ENCODE measurements around the gene ARHGAP25.

The ARHGAP25 gene

GRCh38 chr2:68726100-68726499 is 8.5 kb upstream of the ARHGAP25 start:
- Histone ChIP-seq H3K9ac (peak overlapping the region; percentile 25 to 81 (median 74); a peak in 19 of 22 replicates), H3K27me3 (no peaks in the 10 kb centered on the region), H4K20me1 (no peaks in the 10 kb centered on the region), H3K4me2 (peak overlapping the region; percentile 75 to 93 (median 80)), H3K4me3 (peak overlapping the region in 3 of 10 experiments; percentile 6 to 32 (median 8); a peak in 2 of 20 replicates), H3K27ac (peak overlapping the region; percentile 5 to 96 (median 85); a peak in 21 of 22 replicates), H3K9me3 (replicated peaks in 1 of 11) (no peaks in the 10 kb centered on the region), H3K4me1 (peaks cover 71 to 98% (median 86%) of the 10 kb centered on the region in 10 experiments), H3K36me3 (no peaks in the 10 kb centered on the region)
- no peak for TF ChIP-seq Cebpa-rat (IDR thresholded peaks at IDR 0.05)

DNA sequence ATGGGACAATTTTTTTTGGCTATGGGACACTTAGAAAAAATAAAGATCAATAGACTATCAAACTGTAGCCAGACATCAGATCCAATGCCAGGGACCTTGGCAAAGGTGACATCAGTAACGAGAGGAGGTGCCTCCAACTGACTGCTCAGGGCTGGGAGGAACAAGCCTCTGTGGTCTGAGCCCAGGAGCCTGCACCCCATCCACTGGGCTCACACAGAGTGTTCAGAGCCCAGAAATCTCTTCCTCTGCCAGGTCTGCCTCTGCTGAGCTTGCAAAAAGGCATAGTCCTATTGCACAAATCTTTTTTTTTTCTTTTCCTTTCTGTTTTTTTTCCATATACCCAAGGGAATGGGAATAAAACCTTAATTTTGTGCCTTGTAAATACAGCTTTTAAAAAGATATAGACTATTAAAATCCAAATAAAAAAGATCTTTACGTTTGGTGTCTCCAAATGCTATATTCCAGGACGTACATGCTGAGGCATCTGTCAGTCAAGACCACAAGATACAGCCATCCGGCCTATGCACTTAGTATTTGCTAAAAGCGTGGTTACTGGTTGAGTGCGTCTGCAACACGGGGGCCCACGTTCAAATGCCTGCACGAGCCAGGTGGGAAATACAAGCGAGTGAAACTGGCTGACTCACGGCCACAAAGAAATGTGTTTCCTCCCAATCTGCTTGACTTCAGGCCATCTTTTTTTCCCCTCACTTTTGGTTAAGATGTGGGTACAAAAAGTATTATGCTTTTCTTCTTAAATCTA is 7.8 kb upstream of the ARHGAP25 start:
- H4K20me1 ChIP-seq, result no peaks in the 10 kb centered on the region
- peak overlapping the region; percentile 25 to 81 (median 74); a peak in 19 of 22 replicates for H3K9ac ChIP-seq
- H3K9me3 ChIP-seq (replicated peaks in 1 of 11), result no peaks in the 10 kb centered on the region
- H3K27ac ChIP-seq, result peak overlapping the region; percentile 42 to 96 (median 85); a peak in 21 of 22 replicates
- peak in 8 of 11 experiments; percentile 45 to 97 (median 78); a peak in 13 of 22 replicates for TF ChIP-seq Cebpa-rat (IDR thresholded peaks at IDR 0.05)
- no peaks in the 10 kb centered on the region for H3K27me3 ChIP-seq
- peaks cover 71 to 98% (median 86%) of the 10 kb centered on the region in 10 experiments for H3K4me1 ChIP-seq
- H3K4me3 ChIP-seq, result peak overlapping the region in 4 of 10 experiments; percentile 6 to 32 (median 13); a peak in 3 of 20 replicates
- H3K36me3 ChIP-seq, result no peaks in the 10 kb centered on the region
- peak overlapping the region; percentile 75 to 93 (median 80) for H3K4me2 ChIP-seq

DNA sequence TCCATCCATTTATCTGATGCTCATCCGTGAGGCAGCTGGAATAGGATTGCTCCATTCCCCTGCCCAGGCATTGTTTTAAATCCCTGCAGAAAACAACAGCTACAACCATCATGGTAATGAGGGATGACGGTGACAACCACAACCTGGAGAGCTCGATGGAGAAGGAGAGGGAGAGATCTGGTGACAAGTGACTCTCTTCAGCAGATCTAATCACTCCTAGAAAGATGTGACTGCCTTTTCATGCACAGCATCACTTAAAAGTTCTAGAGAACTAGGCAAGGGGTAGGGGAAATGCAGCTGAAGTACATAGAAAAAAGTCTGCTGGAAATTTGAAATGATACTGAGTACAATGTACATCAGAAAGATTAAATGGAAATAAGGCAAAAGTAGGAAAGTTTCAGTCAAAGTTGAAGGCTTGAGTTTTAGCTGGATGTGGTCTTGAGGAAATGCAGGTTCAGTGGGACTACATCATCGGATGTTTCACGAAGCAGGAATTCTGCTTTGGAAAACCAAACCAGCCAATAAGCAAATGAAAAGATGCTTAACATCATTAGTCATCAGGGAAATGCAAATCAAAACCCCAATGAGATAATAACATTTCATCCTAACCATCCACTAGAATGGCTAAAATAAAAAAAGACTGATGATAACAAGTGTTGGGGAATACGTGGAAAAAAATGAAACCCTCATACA is 6.8 kb upstream of the ARHGAP25 start:
- H3K9me3 ChIP-seq (replicated peaks in 1 of 11), result no peaks in the 10 kb centered on the region
- TF ChIP-seq Cebpa-rat (IDR thresholded peaks at IDR 0.05), result no peak
- H3K4me2 ChIP-seq, result peak overlapping the region; percentile 75 to 93 (median 80)
- H3K36me3 ChIP-seq, result no peaks in the 10 kb centered on the region
- H3K27ac ChIP-seq, result peak overlapping the region in 10 of 11 experiments; percentile 54 to 96 (median 86); a peak in 19 of 22 replicates
- H4K20me1 ChIP-seq, result no peaks in the 10 kb centered on the region
- no peaks in the 10 kb centered on the region for H3K27me3 ChIP-seq
- H3K4me1 ChIP-seq, result peaks cover 77 to 98% (median 87%) of the 10 kb centered on the region in 10 experiments
- no peak overlapping the region for H3K4me3 ChIP-seq
- peak overlapping the region; percentile 25 to 81 (median 73); a peak in 18 of 22 replicates for H3K9ac ChIP-seq

- no peaks in the 10 kb centered on the region for H3K9me3 ChIP-seq (replicated peaks in 1 of 11)
- no peak overlapping the region for H3K4me3 ChIP-seq
- H3K27ac ChIP-seq, result peak overlapping the region; percentile 83 to 97 (median 93)
- TF ChIP-seq Cebpa-rat (IDR thresholded peaks at IDR 0.05), result no peak
- peak overlapping the region; percentile 92 to 98 (median 95) for H3K4me2 ChIP-seq
- H3K36me3 ChIP-seq, result no peaks in the 10 kb centered on the region
- H4K20me1 ChIP-seq, result no peaks in the 10 kb centered on the region
- H3K9ac ChIP-seq, result peak overlapping the region in 7 of 11 experiments; percentile 62 to 91 (median 88); a peak in 8 of 22 replicates
- peaks cover 70 to 85% (median 78%) of the 10 kb centered on the region in 10 experiments for H3K4me1 ChIP-seq
- H3K27me3 ChIP-seq, result no peaks in the 10 kb centered on the region
Measured at GRCh38 chr2:68730828-68731227, 3.8 kb upstream of the ARHGAP25 start.

DNA sequence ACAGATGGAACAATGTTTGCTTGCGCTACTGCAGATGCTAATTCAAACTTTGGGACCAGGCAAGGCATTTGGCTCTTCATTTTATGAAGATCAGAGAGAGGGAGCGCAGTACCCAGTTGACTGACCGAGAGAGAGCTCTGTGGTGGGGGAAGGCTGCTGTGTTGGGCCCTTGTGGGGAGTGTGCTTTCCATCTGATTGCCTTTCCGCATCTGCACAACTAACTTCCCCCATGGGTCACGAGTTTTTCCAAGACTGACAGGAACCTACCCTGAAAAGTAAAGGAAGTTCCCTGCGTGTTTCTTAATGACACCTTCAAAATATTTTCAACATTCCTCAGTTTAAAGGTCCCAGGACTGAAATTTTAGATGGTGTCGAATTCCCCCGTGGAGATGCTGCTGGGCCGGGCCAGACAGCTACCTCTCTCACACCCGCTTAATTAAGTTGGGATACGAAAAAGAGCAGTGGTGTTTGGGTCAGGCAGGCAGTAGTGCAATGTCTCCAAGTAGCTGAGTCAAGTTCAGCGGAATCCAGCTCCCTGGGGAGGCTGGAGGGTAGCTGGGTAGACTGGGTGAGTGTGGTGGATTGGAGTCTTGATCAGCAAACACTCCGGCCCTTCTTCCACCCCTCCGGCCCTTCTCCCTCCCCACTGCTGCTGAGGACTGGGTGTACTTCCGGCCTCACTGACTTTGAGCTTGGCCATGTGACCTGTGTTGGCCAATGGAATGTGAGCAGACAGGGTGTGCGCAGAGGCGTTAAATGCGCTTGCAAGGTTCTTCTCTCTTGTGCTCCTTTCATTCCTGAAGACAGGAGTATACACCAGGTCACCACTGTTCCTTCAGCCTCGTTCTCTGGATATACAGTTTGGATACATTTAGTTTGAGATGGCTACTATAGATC is 2.3 kb upstream of the ARHGAP25 start:
- H3K4me2 ChIP-seq, result peak overlapping the region; percentile 92 to 98 (median 95)
- H3K36me3 ChIP-seq, result peaks cover 0 to 8% (median 0%) of the 10 kb centered on the region in 11 experiments; a peak in 1 of 22 replicates
- TF ChIP-seq Cebpa-rat (IDR thresholded peaks at IDR 0.05), result no peak
- H3K4me1 ChIP-seq, result peaks cover 67 to 80% (median 74%) of the 10 kb centered on the region in 10 experiments
- no peaks in the 10 kb centered on the region for H3K27me3 ChIP-seq
- H3K9me3 ChIP-seq (replicated peaks in 1 of 11), result no peaks in the 10 kb centered on the region
- peak overlapping the region; percentile 83 to 97 (median 93) for H3K27ac ChIP-seq
- no peaks in the 10 kb centered on the region for H4K20me1 ChIP-seq
- H3K4me3 ChIP-seq, result peak overlapping the region in 1 of 10 experiments; percentile 10; a peak in 1 of 20 replicates
- H3K9ac ChIP-seq, result peak overlapping the region; percentile 56 to 91 (median 86); a peak in 20 of 22 replicates

DNA sequence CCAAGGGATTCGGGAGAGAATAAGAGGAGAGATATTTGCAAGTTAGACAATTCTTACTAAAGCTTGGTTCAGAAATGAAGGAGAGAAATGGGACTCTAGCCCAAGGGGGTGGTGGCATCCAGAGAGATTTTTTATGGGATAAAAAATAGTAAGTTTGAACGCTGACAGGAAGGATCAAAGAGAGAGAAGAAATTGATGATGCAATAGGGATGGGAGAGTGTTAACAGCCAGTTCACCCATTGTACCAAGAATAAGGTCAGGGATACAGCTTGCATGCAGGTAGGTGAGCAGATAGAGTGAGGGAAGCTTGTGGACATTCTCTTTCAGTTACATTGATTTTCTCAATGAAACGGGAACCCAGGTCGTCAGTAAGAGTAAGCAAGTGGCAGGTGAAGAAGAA is 1.2 kb upstream of the ARHGAP25 start:
- Histone ChIP-seq H3K27ac (peak overlapping the region; percentile 83 to 97 (median 93)), H4K20me1 (no peaks in the 10 kb centered on the region; a peak in 2 of 22 replicates), H3K4me2 (peak overlapping the region; percentile 92 to 98 (median 95)), H3K4me1 (peaks cover 69 to 80% (median 75%) of the 10 kb centered on the region in 10 experiments), H3K9me3 (replicated peaks in 1 of 11) (no peaks in the 10 kb centered on the region), H3K27me3 (no peaks in the 10 kb centered on the region), H3K4me3 (peak overlapping the region in 5 of 10 experiments; percentile 72 to 81 (median 78); a peak in 6 of 20 replicates), H3K9ac (peak overlapping the region; percentile 81 to 91 (median 86); a peak in 18 of 22 replicates), H3K36me3 (peaks cover 0 to 14% (median 0%) of the 10 kb centered on the region in 11 experiments; a peak in 8 of 22 replicates)
- TF ChIP-seq Cebpa-rat (IDR thresholded peaks at IDR 0.05), result peak in 5 of 11 experiments; percentile 13 to 67 (median 40); a peak in 3 of 22 replicates

GRCh38 chr2:68734176-68734575 is 435 bp upstream of the ARHGAP25 start:
- H3K4me2 ChIP-seq, result peak overlapping the region; percentile 92 to 98 (median 95)
- peak overlapping the region; percentile 81 to 91 (median 86) for H3K9ac ChIP-seq
- H3K36me3 ChIP-seq, result peaks cover 0 to 22% (median 7%) of the 10 kb centered on the region in 11 experiments; a peak in 17 of 22 replicates
- H3K9me3 ChIP-seq (replicated peaks in 1 of 11), result no peaks in the 10 kb centered on the region
- TF ChIP-seq Cebpa-rat (IDR thresholded peaks at IDR 0.05), result peak in 5 of 11 experiments; percentile 29 to 82 (median 40); a peak in 7 of 22 replicates
- no peaks in the 10 kb centered on the region for H3K27me3 ChIP-seq
- peak overlapping the region; percentile 83 to 97 (median 93) for H3K27ac ChIP-seq
- peak overlapping the region; percentile 67 to 81 (median 74); a peak in 19 of 20 replicates for H3K4me3 ChIP-seq
- H3K4me1 ChIP-seq, result peaks cover 73 to 81% (median 79%) of the 10 kb centered on the region in 10 experiments
- peaks cover 0 to 8% (median 0%) of the 10 kb centered on the region in 11 experiments; a peak in 6 of 22 replicates for H4K20me1 ChIP-seq

- H3K4me1 ChIP-seq, result peaks cover 78 to 85% (median 80%) of the 10 kb centered on the region in 10 experiments
- H3K4me3 ChIP-seq, result peak overlapping the region; percentile 67 to 81 (median 74)
- peaks cover 0 to 41% (median 26%) of the 10 kb centered on the region in 11 experiments; a peak in 18 of 22 replicates for H3K36me3 ChIP-seq
- no peaks in the 10 kb centered on the region for H3K9me3 ChIP-seq (replicated peaks in 1 of 11)
- H3K27me3 ChIP-seq, result no peaks in the 10 kb centered on the region
- H4K20me1 ChIP-seq, result peaks cover 0 to 23% (median 5%) of the 10 kb centered on the region in 11 experiments; a peak in 7 of 22 replicates
- H3K9ac ChIP-seq, result peak overlapping the region; percentile 81 to 91 (median 86)
- peak overlapping the region; percentile 83 to 97 (median 93) for H3K27ac ChIP-seq
- peak overlapping the region; percentile 92 to 98 (median 95) for H3K4me2 ChIP-seq
- no peak for TF ChIP-seq Cebpa-rat (IDR thresholded peaks at IDR 0.05)
Measured at GRCh38 chr2:68736086-68736485, 1.5 kb downstream of the ARHGAP25 start.
